Measurements from ENCODE around the gene RESF1.

GRCh38 chr12:31928246-31929026, 30.8 kb upstream of the RESF1 start:
- no peak for TF ChIP-seq EP300 (IDR thresholded peaks at IDR 0.05)
- no peak for TF ChIP-seq POLR2A (IDR thresholded peaks at IDR 0.05)
- TF ChIP-seq, protein P1, sequence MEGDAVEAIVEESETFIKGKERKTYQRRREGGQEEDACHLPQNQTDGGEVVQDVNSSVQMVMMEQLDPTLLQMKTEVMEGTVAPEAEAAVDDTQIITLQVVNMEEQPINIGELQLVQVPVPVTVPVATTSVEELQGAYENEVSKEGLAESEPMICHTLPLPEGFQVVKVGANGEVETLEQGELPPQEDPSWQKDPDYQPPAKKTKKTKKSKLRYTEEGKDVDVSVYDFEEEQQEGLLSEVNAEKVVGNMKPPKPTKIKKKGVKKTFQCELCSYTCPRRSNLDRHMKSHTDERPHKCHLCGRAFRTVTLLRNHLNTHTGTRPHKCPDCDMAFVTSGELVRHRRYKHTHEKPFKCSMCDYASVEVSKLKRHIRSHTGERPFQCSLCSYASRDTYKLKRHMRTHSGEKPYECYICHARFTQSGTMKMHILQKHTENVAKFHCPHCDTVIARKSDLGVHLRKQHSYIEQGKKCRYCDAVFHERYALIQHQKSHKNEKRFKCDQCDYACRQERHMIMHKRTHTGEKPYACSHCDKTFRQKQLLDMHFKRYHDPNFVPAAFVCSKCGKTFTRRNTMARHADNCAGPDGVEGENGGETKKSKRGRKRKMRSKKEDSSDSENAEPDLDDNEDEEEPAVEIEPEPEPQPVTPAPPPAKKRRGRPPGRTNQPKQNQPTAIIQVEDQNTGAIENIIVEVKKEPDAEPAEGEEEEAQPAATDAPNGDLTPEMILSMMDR (IDR thresholded peaks at IDR 0.05): no peak
